Breast epithelium (tissue), 4 donors: ENCODE measurements around the gene WWTR1. TPM values are rescaled to one million over a fixed set of nuclear protein-coding genes. Genes with fewer than 3 reads are reported as not detected.

Source experiments
- DNase-seq, 2 donors: peaks; one replicate each; pipeline ENCODE4 v3.0.0-alpha.2; 2019; ENCODE audit warnings: low spot score in 2 of 2
- H3K27ac ChIP-seq, 2 donors: fragments of 200-600 bp; sonication (generic) in 1 of 2; one replicate each; pipeline ENCODE4 v1.5.1; 2016 to 2019; ENCODE audit warnings: mild to moderate bottlenecking in 1 of 2
- H3K27me3 ChIP-seq, 2 donors: fragments of 200-600 bp; sonication (generic) in 1 of 2; one replicate each; pipeline versions ENCODE4 v1.5.1 to v1.6.0; 2017 to 2019; ENCODE audit warnings: control low read depth in 1 of 2, mild to moderate bottlenecking in 1 of 2
- H3K36me3 ChIP-seq: fragments of 200-600 bp; one replicate; pipeline ENCODE4 v1.5.1; 2019
- H3K4me1 ChIP-seq, 2 donors: fragments of 200-600 bp; sonication (generic); one replicate each; pipeline ENCODE4 v1.5.1; 2016 to 2019; ENCODE audit warnings: control low read depth in 1 of 2
- H3K4me3 ChIP-seq, 3 donors: fragments of 200-600 bp; sonication (generic); 1 replicate in 2 of 3; 2 replicates in 1 of 3; pipeline ENCODE4 v1.5.1; 2016 to 2019; ENCODE audit warnings: mild to moderate bottlenecking in 3 of 3, moderate library complexity in 2 of 3
- H3K9me3 ChIP-seq, 2 donors: fragments of 200-600 bp; sonication (generic) in 1 of 2; one replicate each; pipeline ENCODE4 v1.5.1; 2016 to 2019; ENCODE audit warnings: control low read depth in 1 of 2
- POLR2A ChIP-seq: fragments of 450-650 bp; IDR thresholded peaks from one replicate; pipeline ENCODE4 v1.6.1; 2016; ENCODE audit warnings: antibody characterized with exemption, mild to moderate bottlenecking, moderate library complexity
- POLR2AphosphoS5 ChIP-seq, 3 donors: sonication (generic); formaldehyde crosslinking; IDR thresholded peaks; one replicate each; pipeline ENCODE4 v1.6.1; 2017; ENCODE audit warnings: antibody characterized with exemption in 3 of 3
- intact Hi-C: fragments of 100-400 bp; cut with DNase I; formaldehyde crosslinking; loops from one replicate; pipeline ENCODE4 v1.15.1; 2023; ENCODE audit warnings: low total_unique reads
- total RNA-seq, 3 donors: library from RNA; depleted of rRNA; stranded (reverse); fragments of >200 nt; gene quantifications; one replicate each; pipeline ENCODE4 v1.1.0, GENCODE V29; 2016
- TF ChIP-seq, protein P1 (sequence below), 3 donors: fragments of 450-650 bp; IDR thresholded peaks; one replicate each; pipeline ENCODE4 v1.5.1; 2016 to 2017; ENCODE audit warnings: antibody characterized with exemption in 3 of 3, mild to moderate bottlenecking in 3 of 3, moderate library complexity in 3 of 3

WWTR1 gene
- total RNA-seq, 3 donors from 2014 or later = 53.6 to 98.2 (median 91.4) TPM

DNA sequence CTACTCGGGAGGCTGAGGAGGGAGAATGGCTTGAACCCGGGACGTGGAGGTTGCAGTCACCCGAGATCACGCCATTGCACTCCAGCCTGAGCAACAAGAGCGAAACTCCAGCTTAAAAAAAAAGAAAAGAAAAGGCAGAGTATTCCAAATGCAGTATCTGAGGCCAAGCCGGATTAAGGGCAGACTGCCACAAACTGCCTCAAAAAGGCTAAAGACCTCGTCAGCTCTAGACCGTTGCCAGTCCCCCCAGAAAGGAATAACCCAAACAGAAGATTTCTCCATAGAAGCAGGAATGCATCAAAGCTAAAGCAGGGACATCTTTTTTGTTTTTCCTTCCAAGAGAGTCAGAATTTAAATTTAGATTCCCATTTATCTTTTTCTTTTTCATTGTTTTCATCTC is 110.4 kb downstream of the WWTR1 start:
- intact Hi-C loops = no loop called here
- peak overlapping the region in 1 of 2 donors; percentile 79 for H3K27ac ChIP-seq
- H3K4me3 ChIP-seq = no peak overlapping the region
- no peaks in the 10 kb centered on the region for H3K27me3 ChIP-seq
- peaks cover 0 to 6% of the 10 kb centered on the region in 2 donors for H3K4me1 ChIP-seq
- no peaks in the 10 kb centered on the region for H3K36me3 ChIP-seq
- DNase-seq = peak in 1 of 2 donors; percentile 61
- TF ChIP-seq, protein P1, sequence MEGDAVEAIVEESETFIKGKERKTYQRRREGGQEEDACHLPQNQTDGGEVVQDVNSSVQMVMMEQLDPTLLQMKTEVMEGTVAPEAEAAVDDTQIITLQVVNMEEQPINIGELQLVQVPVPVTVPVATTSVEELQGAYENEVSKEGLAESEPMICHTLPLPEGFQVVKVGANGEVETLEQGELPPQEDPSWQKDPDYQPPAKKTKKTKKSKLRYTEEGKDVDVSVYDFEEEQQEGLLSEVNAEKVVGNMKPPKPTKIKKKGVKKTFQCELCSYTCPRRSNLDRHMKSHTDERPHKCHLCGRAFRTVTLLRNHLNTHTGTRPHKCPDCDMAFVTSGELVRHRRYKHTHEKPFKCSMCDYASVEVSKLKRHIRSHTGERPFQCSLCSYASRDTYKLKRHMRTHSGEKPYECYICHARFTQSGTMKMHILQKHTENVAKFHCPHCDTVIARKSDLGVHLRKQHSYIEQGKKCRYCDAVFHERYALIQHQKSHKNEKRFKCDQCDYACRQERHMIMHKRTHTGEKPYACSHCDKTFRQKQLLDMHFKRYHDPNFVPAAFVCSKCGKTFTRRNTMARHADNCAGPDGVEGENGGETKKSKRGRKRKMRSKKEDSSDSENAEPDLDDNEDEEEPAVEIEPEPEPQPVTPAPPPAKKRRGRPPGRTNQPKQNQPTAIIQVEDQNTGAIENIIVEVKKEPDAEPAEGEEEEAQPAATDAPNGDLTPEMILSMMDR (IDR thresholded peaks at IDR 0.05) = no peak
- TF ChIP-seq POLR2AphosphoS5 (IDR thresholded peaks at IDR 0.05) = peak in 2 of 3 donors; percentile 50 to 78
- H3K9me3 ChIP-seq = no peaks in the 10 kb centered on the region

DNA sequence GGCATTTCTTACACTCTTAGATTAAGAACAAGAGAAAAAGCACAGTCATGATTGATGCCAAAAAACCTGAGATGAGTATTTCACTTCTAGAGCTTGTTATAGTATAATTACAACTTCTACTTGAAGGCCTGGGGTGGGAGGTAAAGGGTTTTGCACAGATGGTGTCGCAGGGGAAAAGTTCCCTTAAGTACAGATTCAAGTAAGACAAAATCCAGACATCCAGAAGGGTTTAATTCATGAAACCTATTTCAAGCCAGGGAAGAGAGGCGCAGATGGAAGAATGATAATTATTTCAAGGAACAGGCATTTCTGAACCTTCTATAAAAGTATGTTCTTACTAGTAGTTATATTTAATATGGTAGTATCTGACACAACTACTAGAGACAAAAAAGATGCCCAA is 112.8 kb downstream of the WWTR1 start:
- TF ChIP-seq POLR2A = no peak
- TF ChIP-seq POLR2AphosphoS5 (IDR thresholded peaks at IDR 0.05) = no peak
- TF ChIP-seq, protein P1 (IDR thresholded peaks at IDR 0.05) = no peak
- H3K36me3 ChIP-seq = no peaks in the 10 kb centered on the region

DNA sequence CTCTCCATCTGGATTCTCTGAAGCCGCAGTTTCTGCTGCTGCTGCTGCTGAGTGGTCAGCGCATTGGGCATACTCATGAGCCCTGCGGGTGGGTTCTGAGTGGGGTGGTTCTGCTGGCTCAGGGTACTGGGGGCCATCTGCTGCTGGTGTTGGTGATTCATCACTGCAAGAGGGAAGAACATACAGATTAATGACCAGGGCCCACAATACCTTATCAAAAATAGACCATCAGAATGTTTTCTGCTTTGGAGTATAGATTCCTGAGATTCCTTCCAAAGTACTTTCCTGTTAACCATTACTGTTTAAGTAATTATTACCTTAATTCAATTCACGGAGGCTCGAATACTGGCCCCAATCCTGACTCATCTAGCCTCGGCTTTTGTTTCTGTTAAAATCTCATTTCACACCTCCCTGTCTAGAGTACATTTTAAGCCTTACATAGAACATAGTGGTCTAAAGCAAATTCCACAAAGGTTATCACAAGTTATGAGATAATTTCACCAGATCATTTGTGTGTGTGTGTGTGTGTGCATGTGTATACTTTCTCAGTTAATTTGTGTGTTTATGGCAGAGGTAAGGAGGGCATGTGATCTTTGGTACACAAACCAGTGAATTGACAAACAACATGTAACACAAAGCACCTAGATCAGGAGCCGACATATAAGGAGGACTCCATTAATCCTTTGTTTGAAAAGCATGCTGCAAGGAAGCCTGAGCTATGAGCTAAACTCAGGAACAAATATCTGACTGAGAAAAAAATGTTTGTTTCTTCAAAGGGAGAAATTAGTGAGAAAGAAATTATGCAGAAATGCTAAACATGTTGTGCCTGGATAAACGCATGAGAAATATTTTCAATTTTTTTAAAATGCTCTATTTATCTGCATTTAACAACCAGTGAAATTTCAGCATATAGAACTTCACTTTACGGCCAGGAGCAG is 115.2 kb downstream of the WWTR1 start:
- H3K9me3 ChIP-seq = no peaks in the 10 kb centered on the region
- H3K27me3 ChIP-seq = no peaks in the 10 kb centered on the region
- peak overlapping the region in 1 of 2 donors; percentile 33 for H3K27ac ChIP-seq
- H3K36me3 ChIP-seq = no peaks in the 10 kb centered on the region
- H3K4me1 ChIP-seq = no peaks in the 10 kb centered on the region
- intact Hi-C loops = no loop called here
- no peak overlapping the region for H3K4me3 ChIP-seq
- TF ChIP-seq POLR2AphosphoS5 (IDR thresholded peaks at IDR 0.05) = no peak
- TF ChIP-seq, protein P1 (IDR thresholded peaks at IDR 0.05) = no peak
- TF ChIP-seq POLR2A = no peak
- DNase-seq = no peak

More for the DNA sequence above, 112.8 kb downstream of the WWTR1 start:
- Histone ChIP-seq H3K4me3 (no peak overlapping the region), H3K27ac (peak overlapping the region; percentile 10 to 79), H3K9me3 (no peaks in the 10 kb centered on the region), H3K4me1 (peaks cover 0 to 6% of the 10 kb centered on the region in 2 donors), H3K27me3 (no peaks in the 10 kb centered on the region)
- DNase-seq = no peak
- intact Hi-C loops = no loop called here

DNA sequence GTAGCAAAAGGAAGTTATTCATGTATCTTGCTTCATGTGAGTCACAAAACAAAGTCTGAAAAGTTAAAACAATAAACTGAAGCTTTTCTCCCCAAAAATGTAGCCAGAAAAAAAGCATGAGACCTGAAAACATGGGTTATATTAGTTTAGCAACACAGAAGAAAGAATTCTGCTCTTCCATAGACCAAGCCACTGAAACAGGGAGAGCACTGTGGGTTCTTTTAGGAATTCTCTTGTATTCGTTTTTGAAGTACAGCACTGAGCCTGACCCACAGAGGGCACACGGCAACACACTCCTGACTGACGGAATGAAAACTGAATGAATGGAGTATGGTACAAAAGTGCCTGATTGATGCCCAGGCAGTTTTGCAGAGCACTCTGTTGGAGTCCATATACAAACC is 116.7 kb downstream of the WWTR1 start:
- Histone ChIP-seq H3K36me3 (no peaks in the 10 kb centered on the region), H3K27me3 (no peaks in the 10 kb centered on the region), H3K4me1 (no peaks in the 10 kb centered on the region), H3K4me3 (no peak overlapping the region), H3K9me3 (no peaks in the 10 kb centered on the region), H3K27ac (no peak overlapping the region)
- intact Hi-C loops = no loop called here
- TF ChIP-seq POLR2A (no peak), POLR2AphosphoS5 (IDR thresholded peaks at IDR 0.05) (no peak)
- TF ChIP-seq, protein P1 (IDR thresholded peaks at IDR 0.05) = no peak
- no peak for DNase-seq

DNA sequence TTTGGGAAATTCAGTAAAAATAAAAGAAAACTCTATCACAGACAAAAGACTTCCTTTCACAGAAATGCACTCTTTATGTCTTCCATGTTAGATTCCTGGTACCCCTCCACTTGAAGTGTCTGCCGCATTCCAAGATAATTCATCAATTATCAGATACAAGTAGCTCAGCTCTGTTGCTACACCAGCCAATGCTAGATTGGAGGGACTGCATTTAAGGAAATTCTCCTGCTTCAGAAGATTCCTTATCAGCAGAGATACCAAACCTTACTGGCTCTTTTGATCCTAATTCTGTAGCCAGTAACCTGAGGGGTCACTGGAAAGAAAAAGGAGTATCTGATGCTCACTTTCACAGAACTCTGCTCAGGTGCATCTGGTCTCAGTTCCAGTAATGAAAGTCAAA is 119.5 kb downstream of the WWTR1 start:
- TF ChIP-seq, protein P1 (IDR thresholded peaks at IDR 0.05) = no peak
- no peak for TF ChIP-seq POLR2AphosphoS5 (IDR thresholded peaks at IDR 0.05)
- TF ChIP-seq POLR2A = no peak
- H3K4me3 ChIP-seq = no peak overlapping the region
- H3K4me1 ChIP-seq = no peaks in the 10 kb centered on the region
- H3K27me3 ChIP-seq = no peaks in the 10 kb centered on the region
- H3K36me3 ChIP-seq = no peaks in the 10 kb centered on the region
- no peak for DNase-seq
- H3K9me3 ChIP-seq = no peaks in the 10 kb centered on the region
- intact Hi-C loops = no loop called here
- no peak overlapping the region for H3K27ac ChIP-seq
